AML-193 (cell line): ENCODE data around the gene PDK2.

Experiments
- DNase-seq, 2 experiments: peaks; one replicate each; lab custom pipeline; 2025; lab: John Stamatoyannopoulos, UW

Gene PDK2

GRCh38 chr17:50117202-50118051, 22.3 kb downstream of the PDK2 start:
- DNase-seq, result peak; percentile 33 to 40

- no peak for DNase-seq
Measured at GRCh38 chr17:50118076-50118827, 23.1 kb downstream of the PDK2 start.

- DNase-seq, result no peak
Measured at GRCh38 chr17:50118828-50119218, 23.7 kb downstream of the PDK2 start.

GRCh38 chr17:50120475-50121253, 25.5 kb downstream of the PDK2 start:
- no peak for DNase-seq

- DNase-seq, result no peak
Measured at GRCh38 chr17:50122945-50123344, 27.8 kb downstream of the PDK2 start.

GRCh38 chr17:50123649-50124349, 28.6 kb downstream of the PDK2 start:
- no peak for DNase-seq

GRCh38 chr17:50125420-50125997, 30.4 kb downstream of the PDK2 start:
- DNase-seq, result no peak

GRCh38 chr17:50127697-50128361, 32.7 kb downstream of the PDK2 start:
- DNase-seq, result peak; percentile 88 to 89

GRCh38 chr17:50128441-50129352, 33.5 kb downstream of the PDK2 start:
- no peak for DNase-seq

- DNase-seq, result no peak
Measured at GRCh38 chr17:50129353-50129727, 34.2 kb downstream of the PDK2 start.

- no peak for DNase-seq
Measured at GRCh38 chr17:50129728-50130558, 34.8 kb downstream of the PDK2 start, which contains the start of gene SAMD14. Gene SAMD14 (minus strand): TSS chr17:50130160. CDS start chr17:50124959, 5,201 bp downstream.

- no peak for DNase-seq
Measured at GRCh38 chr17:50130559-50131305, 35.6 kb downstream of the PDK2 start.

GRCh38 chr17:50132104-50132794, 37.1 kb downstream of the PDK2 start:
- DNase-seq, result no peak

- DNase-seq, result no peak
Measured at GRCh38 chr17:50133028-50133768, 38.0 kb downstream of the PDK2 start.

GRCh38 chr17:50133769-50134099, 38.6 kb downstream of the PDK2 start:
- no peak for DNase-seq

GRCh38 chr17:50134206-50135110, 39.3 kb downstream of the PDK2 start:
- no peak for DNase-seq
